Upper lobe of left lung (tissue), 4 donors: Measurements from ENCODE around the gene PDHB.

ENCODE experiments used
- POLR2A ChIP-seq, 4 donors: fragments of 450-650 bp; IDR thresholded peaks; one replicate each; pipeline ENCODE4 v1.5.1; 2016 to 2017; ENCODE audit warnings: antibody characterized with exemption in 4 of 4, mild to moderate bottlenecking in 2 of 4
- POLR2AphosphoS5 ChIP-seq, 2 donors: sonication (generic); formaldehyde crosslinking; IDR thresholded peaks; one replicate each; pipeline ENCODE4 v1.5.1; 2017; ENCODE audit warnings: antibody characterized with exemption in 2 of 2
- TF ChIP-seq, protein P1 (sequence below), 6 experiments: fragments of 450-650 bp in 4 of 6; fragments of 200-600 bp in 2 of 6; sonication (generic) in 2 of 6; IDR thresholded peaks; one replicate each; pipeline ENCODE4 v1.5.1; 2016 to 2019; ENCODE audit warnings: antibody characterized with exemption in 6 of 6

DNA sequence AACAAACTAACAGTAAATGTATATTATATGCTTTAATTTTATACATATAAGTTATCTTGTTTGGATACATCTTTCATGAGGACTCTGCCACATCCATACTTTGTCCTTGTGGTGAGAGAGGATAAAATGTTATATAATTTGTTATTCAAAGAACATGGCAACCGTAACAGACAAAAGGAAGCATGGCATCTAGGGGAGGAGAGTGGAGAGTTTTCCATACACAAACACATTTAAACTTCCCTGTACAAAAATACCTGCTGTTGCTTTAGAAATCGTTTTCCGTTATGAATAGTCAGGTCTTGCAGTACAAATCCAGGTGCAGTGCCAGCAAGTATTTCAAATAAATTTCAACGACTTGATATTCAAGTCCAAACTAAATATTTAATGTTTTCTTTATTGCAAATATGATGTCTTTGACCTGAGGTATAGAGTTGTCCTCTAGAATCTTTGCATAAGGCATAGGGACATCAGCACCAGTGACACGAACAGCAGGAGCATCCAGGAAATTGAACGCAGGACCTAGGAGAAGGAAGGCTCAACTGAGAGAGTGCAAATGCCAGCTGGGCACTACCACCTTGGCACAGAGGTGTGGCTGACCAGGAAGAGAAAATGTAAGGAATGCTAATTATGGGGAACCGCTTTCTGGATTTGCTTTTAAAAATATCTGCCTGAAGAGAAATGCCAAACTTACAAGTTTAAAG lies 5.8 kb downstream of the PDHB start:
- TF ChIP-seq, protein P1, sequence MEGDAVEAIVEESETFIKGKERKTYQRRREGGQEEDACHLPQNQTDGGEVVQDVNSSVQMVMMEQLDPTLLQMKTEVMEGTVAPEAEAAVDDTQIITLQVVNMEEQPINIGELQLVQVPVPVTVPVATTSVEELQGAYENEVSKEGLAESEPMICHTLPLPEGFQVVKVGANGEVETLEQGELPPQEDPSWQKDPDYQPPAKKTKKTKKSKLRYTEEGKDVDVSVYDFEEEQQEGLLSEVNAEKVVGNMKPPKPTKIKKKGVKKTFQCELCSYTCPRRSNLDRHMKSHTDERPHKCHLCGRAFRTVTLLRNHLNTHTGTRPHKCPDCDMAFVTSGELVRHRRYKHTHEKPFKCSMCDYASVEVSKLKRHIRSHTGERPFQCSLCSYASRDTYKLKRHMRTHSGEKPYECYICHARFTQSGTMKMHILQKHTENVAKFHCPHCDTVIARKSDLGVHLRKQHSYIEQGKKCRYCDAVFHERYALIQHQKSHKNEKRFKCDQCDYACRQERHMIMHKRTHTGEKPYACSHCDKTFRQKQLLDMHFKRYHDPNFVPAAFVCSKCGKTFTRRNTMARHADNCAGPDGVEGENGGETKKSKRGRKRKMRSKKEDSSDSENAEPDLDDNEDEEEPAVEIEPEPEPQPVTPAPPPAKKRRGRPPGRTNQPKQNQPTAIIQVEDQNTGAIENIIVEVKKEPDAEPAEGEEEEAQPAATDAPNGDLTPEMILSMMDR (IDR thresholded peaks at IDR 0.05) = no peak
- TF ChIP-seq POLR2AphosphoS5 (IDR thresholded peaks at IDR 0.05) (no peak), POLR2A (IDR thresholded peaks at IDR 0.05) (no peak)
